ENCODE measurements around the gene TBCB.

The TBCB gene

DNA sequence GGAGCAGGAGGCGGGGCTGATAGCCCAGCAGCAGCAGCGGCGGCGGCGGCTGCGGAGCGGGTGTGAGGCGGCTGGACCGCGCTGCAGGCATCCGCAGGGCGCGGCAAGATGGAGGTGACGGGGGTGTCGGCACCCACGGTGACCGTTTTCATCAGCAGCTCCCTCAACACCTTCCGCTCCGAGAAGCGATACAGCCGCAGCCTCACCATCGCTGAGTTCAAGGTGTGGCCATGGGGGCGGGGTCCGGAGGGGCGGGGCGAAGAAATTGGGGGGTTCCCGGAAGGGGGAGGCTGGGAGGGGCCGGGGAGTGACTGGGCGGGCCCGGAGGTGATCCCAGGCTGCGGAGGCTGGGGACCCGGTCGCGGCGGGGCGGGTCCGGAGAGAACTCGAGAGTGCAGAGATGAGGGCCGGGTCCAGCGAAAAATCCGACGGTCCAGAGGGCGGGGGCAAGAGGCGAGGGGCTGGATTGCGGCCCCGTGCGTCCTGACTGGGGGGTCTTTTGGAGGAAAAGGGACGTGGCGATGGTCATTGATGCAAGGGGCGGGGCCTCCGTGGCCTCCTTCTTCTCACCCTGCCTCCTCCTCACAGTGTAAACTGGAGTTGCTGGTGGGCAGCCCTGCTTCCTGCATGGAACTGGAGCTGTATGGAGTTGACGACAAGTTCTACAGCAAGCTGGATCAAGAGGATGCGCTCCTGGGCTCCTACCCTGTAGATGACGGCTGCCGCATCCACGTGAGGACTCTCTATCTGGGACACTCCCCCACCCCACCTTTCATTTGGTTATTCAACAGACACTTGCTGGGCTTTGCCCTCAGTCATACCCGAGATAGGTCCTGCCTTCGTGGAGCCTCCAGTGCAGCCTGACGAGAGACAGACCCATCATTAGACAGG is at the start of gene TBCB (continued):
- peak; percentile 98 for TF ChIP-seq KLF9 (tag by site-specific recombination; IDR thresholded peaks at IDR 0.05; ENCODE audit: low read depth)
- no peak; the same call in 1 of the 2 replicates for TF ChIP-seq ZNF660 (tag by site-specific recombination; IDR thresholded peaks at IDR 0.05)
- TF ChIP-seq ZNF560 (tag by site-specific recombination; IDR thresholded peaks at IDR 0.05; ENCODE audit: borderline replicate concordance) = no peak; the same call in 1 of the 2 replicates
- TF ChIP-seq ZBTB20 (tag by site-specific recombination; IDR thresholded peaks at IDR 0.05) = peak; percentile 84; the same call in 1 of the 2 replicates
- TF ChIP-seq, protein P1, sequence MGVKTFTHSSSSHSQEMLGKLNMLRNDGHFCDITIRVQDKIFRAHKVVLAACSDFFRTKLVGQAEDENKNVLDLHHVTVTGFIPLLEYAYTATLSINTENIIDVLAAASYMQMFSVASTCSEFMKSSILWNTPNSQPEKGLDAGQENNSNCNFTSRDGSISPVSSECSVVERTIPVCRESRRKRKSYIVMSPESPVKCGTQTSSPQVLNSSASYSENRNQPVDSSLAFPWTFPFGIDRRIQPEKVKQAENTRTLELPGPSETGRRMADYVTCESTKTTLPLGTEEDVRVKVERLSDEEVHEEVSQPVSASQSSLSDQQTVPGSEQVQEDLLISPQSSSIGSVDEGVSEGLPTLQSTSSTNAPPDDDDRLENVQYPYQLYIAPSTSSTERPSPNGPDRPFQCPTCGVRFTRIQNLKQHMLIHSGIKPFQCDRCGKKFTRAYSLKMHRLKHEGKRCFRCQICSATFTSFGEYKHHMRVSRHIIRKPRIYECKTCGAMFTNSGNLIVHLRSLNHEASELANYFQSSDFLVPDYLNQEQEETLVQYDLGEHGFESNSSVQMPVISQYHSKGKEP (tag by site-specific recombination; IDR thresholded peaks at IDR 0.05) = no peak; the same call in 1 of the 2 replicates
- TF ChIP-seq, protein P2, sequence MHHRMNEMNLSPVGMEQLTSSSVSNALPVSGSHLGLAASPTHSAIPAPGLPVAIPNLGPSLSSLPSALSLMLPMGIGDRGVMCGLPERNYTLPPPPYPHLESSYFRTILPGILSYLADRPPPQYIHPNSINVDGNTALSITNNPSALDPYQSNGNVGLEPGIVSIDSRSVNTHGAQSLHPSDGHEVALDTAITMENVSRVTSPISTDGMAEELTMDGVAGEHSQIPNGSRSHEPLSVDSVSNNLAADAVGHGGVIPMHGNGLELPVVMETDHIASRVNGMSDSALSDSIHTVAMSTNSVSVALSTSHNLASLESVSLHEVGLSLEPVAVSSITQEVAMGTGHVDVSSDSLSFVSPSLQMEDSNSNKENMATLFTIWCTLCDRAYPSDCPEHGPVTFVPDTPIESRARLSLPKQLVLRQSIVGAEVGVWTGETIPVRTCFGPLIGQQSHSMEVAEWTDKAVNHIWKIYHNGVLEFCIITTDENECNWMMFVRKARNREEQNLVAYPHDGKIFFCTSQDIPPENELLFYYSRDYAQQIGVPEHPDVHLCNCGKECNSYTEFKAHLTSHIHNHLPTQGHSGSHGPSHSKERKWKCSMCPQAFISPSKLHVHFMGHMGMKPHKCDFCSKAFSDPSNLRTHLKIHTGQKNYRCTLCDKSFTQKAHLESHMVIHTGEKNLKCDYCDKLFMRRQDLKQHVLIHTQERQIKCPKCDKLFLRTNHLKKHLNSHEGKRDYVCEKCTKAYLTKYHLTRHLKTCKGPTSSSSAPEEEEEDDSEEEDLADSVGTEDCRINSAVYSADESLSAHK (tag by site-specific recombination; IDR thresholded peaks at IDR 0.05) = 0 out of 2 replicates have a peak, but pooled peaks have one; percentile 40
- TF ChIP-seq SALL2 (tag by site-specific recombination; IDR thresholded peaks at IDR 0.05; ENCODE audit: borderline replicate concordance) = no peak
- TF ChIP-seq HOXD13 (CRISPR knock-in tag; IDR thresholded peaks at IDR 0.05; ENCODE audit: borderline replicate concordance) = no peak
- TF ChIP-seq OVOL3 (tag by site-specific recombination; IDR thresholded peaks at IDR 0.05) = no peak; the same call in 1 of the 2 replicates
- TF ChIP-seq, protein P3, sequence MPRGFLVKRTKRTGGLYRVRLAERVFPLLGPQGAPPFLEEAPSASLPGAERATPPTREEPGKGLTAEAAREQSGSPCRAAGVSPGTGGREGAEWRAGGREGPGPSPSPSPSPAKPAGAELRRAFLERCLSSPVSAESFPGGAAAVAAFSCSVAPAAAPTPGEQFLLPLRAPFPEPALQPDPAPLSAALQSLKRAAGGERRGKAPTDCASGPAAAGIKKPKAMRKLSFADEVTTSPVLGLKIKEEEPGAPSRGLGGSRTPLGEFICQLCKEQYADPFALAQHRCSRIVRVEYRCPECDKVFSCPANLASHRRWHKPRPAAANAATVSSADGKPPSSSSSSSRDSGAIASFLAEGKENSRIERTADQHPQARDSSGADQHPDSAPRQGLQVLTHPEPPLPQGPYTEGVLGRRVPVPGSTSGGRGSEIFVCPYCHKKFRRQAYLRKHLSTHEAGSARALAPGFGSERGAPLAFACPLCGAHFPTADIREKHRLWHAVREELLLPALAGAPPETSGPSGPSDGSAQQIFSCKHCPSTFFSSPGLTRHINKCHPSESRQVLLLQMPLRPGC (tag by site-specific recombination; IDR thresholded peaks at IDR 0.05) = peak; percentile 69; the same call in 1 of the 2 replicates
- TF ChIP-seq ZFP41 (tag by site-specific recombination; IDR thresholded peaks at IDR 0.05; ENCODE audit: borderline replicate concordance) = no peak
- TF ChIP-seq ZNF423 (tag by site-specific recombination; IDR thresholded peaks at IDR 0.05) = 0 out of 2 replicates have a peak, but pooled peaks have one; percentile 33
- TF ChIP-seq ZNF311 (tag by site-specific recombination; IDR thresholded peaks at IDR 0.05; ENCODE audit: borderline replicate concordance) = no peak
- TF ChIP-seq ZNF510 (tag by site-specific recombination; IDR thresholded peaks at IDR 0.05; ENCODE audit: insufficient replicate concordance) = no peak
- TF ChIP-seq, protein P4, sequence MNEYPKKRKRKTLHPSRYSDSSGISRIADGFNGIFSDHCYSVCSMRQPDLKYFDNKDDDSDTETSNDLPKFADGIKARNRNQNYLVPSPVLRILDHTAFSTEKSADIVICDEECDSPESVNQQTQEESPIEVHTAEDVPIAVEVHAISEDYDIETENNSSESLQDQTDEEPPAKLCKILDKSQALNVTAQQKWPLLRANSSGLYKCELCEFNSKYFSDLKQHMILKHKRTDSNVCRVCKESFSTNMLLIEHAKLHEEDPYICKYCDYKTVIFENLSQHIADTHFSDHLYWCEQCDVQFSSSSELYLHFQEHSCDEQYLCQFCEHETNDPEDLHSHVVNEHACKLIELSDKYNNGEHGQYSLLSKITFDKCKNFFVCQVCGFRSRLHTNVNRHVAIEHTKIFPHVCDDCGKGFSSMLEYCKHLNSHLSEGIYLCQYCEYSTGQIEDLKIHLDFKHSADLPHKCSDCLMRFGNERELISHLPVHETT (tag by site-specific recombination; IDR thresholded peaks at IDR 0.05) = no peak
- peak; percentile 74; the same call in 1 of the 2 replicates for TF ChIP-seq YY2 (tag by site-specific recombination; IDR thresholded peaks at IDR 0.05)
- no peak for TF ChIP-seq ZNF394 (tag by site-specific recombination; IDR thresholded peaks at IDR 0.05; ENCODE audit: borderline replicate concordance)
- TF ChIP-seq TRIM28 (IDR thresholded peaks at IDR 0.05; ENCODE audit: borderline replicate concordance, low read length) = no peak
- TF ChIP-seq, protein P5, sequence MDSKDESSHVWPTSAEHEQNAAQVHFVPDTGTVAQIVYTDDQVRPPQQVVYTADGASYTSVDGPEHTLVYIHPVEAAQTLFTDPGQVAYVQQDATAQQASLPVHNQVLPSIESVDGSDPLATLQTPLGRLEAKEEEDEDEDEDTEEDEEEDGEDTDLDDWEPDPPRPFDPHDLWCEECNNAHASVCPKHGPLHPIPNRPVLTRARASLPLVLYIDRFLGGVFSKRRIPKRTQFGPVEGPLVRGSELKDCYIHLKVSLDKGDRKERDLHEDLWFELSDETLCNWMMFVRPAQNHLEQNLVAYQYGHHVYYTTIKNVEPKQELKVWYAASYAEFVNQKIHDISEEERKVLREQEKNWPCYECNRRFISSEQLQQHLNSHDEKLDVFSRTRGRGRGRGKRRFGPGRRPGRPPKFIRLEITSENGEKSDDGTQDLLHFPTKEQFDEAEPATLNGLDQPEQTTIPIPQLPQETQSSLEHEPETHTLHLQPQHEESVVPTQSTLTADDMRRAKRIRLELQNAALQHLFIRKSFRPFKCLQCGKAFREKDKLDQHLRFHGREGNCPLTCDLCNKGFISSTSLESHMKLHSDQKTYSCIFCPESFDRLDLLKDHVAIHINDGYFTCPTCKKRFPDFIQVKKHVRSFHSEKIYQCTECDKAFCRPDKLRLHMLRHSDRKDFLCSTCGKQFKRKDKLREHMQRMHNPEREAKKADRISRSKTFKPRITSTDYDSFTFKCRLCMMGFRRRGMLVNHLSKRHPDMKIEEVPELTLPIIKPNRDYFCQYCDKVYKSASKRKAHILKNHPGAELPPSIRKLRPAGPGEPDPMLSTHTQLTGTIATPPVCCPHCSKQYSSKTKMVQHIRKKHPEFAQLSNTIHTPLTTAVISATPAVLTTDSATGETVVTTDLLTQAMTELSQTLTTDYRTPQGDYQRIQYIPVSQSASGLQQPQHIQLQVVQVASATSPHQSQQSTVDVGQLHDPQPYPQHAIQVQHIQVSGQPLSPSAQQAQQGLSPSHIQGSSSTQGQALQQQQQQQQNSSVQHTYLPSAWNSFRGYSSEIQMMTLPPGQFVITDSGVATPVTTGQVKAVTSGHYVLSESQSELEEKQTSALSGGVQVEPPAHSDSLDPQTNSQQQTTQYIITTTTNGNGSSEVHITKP (tag by site-specific recombination; IDR thresholded peaks at IDR 0.05) = peak; percentile 79
- no peak for TF ChIP-seq ZNF701 (tag by site-specific recombination; IDR thresholded peaks at IDR 0.05)
- TF ChIP-seq KLF1 (tag by site-specific recombination; IDR thresholded peaks at IDR 0.05) = peak; percentile 96
- no peak for TF ChIP-seq ZNF776 (tag by site-specific recombination; IDR thresholded peaks at IDR 0.05; ENCODE audit: borderline replicate concordance)
- TF ChIP-seq ZFP37 (tag by site-specific recombination; IDR thresholded peaks at IDR 0.05) = 0 out of 2 replicates have a peak, but pooled peaks have one; percentile 34
- TF ChIP-seq SCRT1 (tag by site-specific recombination; IDR thresholded peaks at IDR 0.05; ENCODE audit: borderline replicate concordance) = no peak
- no peak for TF ChIP-seq ZNF133 (tag by site-specific recombination; IDR thresholded peaks at IDR 0.05)
- TF ChIP-seq, protein P6, sequence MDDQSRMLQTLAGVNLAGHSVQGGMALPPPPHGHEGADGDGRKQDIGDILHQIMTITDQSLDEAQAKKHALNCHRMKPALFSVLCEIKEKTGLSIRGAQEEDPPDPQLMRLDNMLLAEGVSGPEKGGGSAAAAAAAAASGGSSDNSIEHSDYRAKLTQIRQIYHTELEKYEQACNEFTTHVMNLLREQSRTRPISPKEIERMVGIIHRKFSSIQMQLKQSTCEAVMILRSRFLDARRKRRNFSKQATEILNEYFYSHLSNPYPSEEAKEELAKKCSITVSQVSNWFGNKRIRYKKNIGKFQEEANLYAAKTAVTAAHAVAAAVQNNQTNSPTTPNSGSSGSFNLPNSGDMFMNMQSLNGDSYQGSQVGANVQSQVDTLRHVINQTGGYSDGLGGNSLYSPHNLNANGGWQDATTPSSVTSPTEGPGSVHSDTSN (CRISPR knock-in tag; IDR thresholded peaks at IDR 0.05) = no peak

Data from HEK293 (cell line).